GM18873 (cell line): ENCODE data around the gene PTPRN2.

Experiments used
- ATAC-seq: cut with Tn5 transposase; IDR thresholded peaks from one replicate; pipeline ENCODE4 v1.9.1; 2021; ENCODE audit warnings: mild to moderate bottlenecking, moderate library complexity, moderate number of reproducible peaks; ENCODE audit not compliant: unreplicated experiment, low FRiP score

The PTPRN2 gene

GRCh38 chr7:157646551-157646950, 941.1 kb downstream of the PTPRN2 start:
- ATAC-seq: no peak

- ATAC-seq: no peak
Observed at GRCh38 chr7:157645539-157645938, 942.1 kb downstream of the PTPRN2 start.

DNA sequence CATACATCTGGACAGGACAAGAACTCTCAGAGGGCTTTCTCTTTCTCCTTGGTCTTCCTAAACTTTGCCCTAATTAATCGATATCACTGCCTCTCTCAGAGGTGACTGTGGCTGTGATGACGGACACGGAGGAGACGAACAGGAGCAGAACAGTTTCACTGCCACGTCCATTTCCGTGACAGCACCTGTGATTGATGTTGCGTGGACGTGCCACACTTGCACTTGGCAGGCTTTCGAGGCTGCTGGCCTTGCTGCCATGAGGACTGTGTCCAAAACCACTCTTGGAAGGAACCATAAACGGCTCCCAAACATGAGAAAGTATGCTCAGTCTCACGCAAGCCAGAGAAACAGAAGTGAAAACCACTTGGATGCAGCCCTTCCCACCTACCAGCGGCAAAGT, 942.7 kb downstream of the PTPRN2 start:
- ATAC-seq: no peak

DNA sequence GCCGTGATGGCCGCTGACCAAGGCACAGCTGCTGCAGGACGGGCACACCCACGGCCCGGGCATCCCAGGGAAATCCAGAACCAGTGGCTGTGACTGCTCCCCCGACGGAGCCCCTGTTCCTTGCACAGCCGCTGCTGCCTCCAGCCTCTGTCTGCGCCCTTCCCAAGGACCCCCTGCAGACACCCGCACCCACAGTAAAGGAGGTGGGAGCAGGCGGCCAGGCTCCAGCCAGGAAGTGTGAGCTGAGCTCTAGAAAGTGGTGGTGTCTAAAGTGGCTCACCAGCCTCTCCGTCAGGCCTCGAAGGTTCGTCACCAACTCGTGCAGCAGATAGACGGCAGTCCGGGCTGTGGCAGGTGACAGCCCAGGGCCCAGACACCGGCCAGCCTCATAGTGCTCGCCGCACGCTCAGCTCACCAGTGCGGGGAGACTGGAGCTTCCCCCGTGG, 944.1 kb downstream of the PTPRN2 start:
- no peak for ATAC-seq

DNA sequence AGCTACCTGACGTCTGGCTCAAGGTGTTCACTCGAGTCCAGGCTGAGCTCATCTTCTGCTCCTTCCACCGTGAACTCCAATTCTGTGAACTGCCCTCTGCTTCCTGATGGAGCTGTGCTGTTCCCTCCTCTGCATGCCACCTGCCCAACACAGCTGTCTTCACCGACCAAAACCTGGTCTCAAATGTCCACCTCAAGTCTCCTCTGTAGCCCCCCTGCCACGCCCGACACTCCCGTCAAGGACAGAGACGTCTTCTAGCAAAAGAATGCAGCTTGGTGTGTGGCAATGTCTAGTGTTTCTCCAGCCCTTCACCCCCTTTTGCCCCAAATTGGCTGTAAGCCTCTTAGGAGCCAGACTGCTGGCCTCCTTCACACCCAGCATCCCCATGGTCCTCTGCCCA, 945.8 kb downstream of the PTPRN2 start:
- ATAC-seq: no peak

- ATAC-seq: no peak
Observed at GRCh38 chr7:157640144-157640543, 947.5 kb downstream of the PTPRN2 start.

GRCh38 chr7:157638563-157638962, 949.1 kb downstream of the PTPRN2 start:
- ATAC-seq: no peak

DNA sequence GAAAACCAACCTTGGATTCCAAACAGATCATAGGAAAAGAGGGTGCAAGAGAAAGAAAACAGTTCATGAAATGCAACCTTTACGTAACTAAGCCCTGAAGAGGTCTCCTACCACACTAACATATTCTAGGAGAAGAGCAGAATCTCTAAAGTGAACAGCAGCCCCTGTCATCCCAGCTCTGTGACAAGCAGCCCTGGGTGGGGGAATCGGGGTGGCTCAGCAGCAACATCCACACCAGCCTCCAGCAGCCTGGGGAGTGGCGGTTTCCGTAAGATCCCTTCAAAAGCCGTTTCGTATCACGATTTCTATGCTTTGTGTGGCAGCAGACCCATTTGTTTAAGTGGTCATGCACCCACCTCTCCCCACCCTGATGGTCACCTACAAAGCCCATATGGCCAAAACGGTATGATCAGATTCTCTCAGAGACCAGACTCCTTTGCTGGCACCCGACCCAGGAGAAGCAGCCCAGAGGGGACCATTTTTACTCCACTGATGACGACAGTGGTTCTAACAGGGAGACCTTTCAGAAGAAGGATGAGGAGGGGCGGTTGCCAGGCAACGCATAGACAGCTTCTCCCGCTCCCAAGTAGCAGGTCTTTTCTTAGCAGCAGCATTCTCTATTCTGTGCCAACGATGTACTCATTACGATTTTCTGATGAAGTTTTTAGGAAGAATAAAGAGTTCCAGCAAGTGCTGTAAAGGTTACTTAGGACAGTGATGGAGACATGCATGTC, 950.2 kb downstream of the PTPRN2 start:
- ATAC-seq: no peak

- no peak for ATAC-seq
Observed at GRCh38 chr7:157635669-157636068, 952.0 kb downstream of the PTPRN2 start.

GRCh38 chr7:157635148-157635500, 952.5 kb downstream of the PTPRN2 start:
- no peak for ATAC-seq

GRCh38 chr7:157634401-157635147, 953.0 kb downstream of the PTPRN2 start:
- ATAC-seq: no peak

DNA sequence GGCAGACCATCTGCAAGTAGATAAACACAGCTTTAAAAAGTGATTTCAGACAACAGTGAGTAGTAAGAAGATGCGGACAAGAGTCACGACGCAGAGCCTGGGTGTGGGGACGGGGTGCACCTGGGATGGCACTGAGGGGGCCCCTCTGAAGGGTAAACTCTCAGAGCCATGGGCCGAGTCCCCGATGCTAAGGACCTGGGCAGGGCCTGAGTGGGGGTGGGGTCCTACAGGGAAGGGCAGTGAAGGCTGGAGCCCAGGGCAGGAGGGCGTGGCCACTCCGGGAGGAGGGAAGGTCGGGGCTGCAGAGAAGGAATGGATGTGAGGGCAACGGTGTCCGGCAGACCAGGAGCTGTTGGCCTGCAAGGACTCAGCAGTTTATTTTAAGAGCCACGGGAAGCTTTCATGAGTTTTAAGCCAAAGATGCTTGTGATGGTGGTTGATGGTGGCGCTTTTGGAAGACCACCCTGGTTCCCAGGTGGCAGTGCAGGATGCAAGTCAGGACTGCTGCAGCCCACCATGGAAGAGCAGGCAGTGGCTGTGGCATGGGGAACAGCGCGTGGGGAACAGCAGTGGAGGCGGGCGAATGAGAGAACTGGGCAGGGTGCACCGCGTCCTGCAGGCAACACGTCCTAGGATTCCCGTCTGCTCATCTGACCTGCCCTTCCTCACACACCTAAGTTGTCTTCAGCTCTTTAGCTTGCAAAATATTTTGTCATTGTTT, 954.0 kb downstream of the PTPRN2 start:
- ATAC-seq: no peak

DNA sequence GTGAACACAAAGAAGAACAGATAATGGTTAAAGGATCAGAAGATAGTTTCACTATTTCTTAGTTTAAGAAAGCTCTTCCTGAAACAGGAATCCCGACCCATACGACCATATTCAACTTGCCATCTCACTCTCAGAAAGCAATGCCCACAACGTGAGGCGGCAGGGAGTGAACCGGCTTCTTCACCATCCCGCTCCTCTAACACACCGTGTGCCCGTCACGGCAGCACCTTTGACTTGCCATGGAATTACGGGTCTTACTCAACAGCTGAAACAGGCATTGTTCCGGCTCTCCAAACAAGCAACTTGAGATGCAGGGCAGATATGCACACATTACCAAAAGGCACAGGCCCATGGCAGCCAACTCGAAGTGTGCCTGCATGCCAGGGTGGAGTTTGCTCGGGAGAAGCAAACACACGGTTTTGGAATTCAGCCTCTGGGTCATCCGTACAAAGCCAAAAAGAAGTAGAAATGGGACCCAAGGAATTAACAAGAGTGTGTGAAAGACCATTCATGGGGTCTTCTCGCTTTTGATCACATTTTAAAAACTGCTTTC, 957.2 kb downstream of the PTPRN2 start:
- no peak for ATAC-seq

- no peak for ATAC-seq
Observed at GRCh38 chr7:157628456-157628855, 959.2 kb downstream of the PTPRN2 start.

DNA sequence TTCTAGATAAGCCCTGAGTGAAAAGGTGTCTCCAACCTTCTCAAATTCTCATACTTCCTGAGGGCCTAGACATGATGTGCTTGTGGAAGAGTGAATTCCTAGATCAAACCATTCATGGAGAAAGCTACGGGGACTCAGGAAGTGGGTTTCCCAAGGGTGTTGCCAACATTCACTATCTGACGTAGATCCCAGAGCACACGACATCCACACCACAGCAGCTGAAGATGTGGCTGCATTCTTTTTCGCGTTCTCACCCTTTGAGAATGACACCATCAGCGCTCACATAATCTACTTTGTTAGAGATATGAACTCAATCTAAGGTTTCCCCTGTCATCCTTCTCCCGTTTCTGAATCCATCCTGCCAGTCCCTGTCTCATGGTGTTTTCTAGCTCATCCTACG, 960.0 kb downstream of the PTPRN2 start:
- ATAC-seq: no peak

DNA sequence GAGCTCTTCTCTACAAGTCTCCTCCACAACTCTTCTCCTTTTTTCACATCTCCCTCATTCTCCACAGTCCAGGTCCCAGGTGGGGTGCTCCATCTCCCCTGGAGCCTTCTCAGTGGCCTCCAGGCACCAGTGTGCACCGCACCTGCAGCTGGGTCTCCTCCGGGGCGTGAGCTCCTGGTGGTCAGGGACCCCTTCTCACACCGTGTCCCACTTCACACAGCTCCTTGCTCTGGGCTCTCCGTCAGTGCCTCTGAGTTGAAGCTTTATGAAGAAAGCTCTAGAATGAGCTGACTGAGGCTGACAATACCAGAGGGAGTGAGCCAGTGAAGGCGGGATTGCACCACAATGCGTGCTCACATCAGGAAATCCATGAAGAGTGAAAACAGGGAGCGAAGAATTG, 960.6 kb downstream of the PTPRN2 start:
- no peak for ATAC-seq

DNA sequence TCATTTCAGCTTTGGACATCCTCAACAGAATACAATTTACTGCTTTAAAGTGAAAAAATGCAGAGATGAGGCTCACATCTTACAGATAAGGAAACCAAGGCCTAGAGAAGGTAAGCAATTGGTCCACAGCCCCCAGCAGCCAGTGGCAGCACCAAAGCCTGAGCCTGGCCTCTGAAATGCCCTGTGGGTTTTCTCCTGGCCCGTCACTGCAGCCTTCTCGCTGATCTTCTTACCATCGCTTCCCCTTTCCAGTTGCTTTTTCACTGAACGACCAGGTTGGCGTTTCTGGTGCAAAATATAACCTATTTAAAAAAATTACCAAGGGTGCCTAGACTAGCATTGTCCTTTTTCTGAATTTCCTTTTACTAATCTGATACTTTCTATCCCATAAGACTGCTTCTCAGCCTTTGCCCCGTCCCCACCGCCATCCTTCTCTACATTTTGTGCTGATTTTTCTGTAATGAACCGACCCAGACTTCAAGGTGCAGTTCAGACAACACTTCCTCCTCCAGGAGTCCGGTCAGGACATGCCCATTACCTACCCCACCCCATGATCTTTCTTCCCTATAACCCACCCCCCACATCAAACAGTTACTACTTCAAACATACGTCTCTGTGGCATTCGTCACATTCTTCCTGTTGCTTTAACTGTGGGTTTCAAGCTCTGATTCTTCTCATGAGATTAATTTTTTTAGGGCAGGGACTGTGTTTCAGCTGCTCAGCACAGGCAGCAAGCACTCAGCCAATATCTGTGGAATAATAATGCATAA, 961.5 kb downstream of the PTPRN2 start:
- no peak for ATAC-seq

DNA sequence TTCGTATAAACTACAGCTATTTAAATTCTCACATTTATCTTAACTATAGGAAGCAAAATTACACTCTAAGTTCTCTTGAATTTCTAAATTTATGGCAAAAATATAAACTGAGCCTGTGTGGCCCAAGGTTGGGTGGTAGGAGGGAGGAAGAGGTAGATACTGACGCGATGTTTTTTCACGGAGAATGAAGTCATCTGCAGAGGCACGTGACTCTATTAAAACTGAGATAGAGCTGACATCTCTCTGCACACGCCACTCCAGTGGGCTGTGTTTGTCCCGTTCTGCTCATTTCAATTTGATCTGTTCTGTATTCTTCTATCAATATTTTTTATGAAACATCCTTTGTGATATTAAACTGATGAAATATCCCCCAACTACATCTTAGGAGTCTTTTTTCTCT, 964.1 kb downstream of the PTPRN2 start:
- ATAC-seq: no peak

DNA sequence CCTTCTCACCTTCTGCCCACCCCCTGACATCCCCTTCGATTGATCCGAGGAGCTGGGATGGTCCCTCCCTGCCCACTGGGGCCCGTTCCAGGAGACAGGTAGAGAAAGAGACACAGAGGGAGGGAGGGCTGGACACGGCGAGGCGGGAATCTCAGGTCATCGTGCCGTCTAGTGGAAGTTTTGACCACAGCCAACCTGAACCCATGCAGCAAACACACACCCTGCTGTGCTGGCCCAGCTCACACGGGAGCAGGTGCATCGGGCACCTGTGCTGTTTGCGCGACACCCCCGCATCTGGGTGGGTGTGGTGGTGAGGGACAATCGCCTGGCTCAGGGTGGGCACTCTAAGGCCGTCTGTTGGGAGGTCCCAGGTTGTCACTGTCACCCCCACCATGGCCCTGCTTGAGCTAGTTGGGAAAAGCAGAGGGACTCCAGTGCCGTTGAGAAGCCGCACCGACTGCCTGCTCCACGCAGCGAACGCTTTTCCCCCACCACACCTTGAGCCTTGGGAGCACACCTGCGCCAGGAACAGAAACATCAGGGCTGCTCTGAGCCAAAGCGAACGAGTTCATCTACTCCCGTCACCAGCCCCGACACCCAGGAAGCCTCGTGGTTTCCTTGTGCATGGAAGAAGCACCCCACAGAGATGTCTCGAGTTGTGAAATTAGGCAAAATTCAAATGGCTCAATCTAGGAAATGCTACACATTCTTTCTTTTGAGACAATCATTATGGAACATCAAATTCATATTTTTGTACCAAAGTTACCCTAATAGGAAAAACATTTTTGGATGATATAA, 965.0 kb downstream of the PTPRN2 start:
- ATAC-seq: no peak

- ATAC-seq: no peak
Observed at GRCh38 chr7:157622000-157622399, 965.6 kb downstream of the PTPRN2 start.
